Upper lobe of left lung (tissue), 6 donors: ENCODE measurements around the gene TRIM25. TPM values are rescaled to one million over a fixed set of nuclear protein-coding genes. Genes with fewer than 3 reads are reported as not detected.

Experiments
- ATAC-seq, 2 donors: fragments of 200-7000 bp; cut with Tn5 transposase; one replicate each; pipeline ENCODE4 v1.9.1; 2022; ENCODE audit warnings: mild to moderate bottlenecking in 2 of 2, moderate library complexity in 2 of 2; ENCODE audit not compliant: low FRiP score in 2 of 2
- DNase-seq, 2 donors: peaks; one replicate each; pipeline ENCODE4 v3.0.0-alpha.2; 2019 to 2020
- H3K27ac ChIP-seq, 4 donors: fragments of 200-600 bp; sonication (generic); one replicate each; pipeline ENCODE4 v1.5.1; 2016 to 2019
- H3K27me3 ChIP-seq, 4 donors: fragments of 200-600 bp; sonication (generic); one replicate each; pipeline ENCODE4 v1.5.1; 2017 to 2019
- H3K36me3 ChIP-seq, 4 donors: fragments of 200-600 bp; sonication (generic); one replicate each; pipeline ENCODE4 v1.5.1; 2016 to 2019
- H3K4me1 ChIP-seq, 4 donors: fragments of 200-600 bp; sonication (generic); one replicate each; pipeline ENCODE4 v1.5.1; 2018 to 2019
- H3K4me3 ChIP-seq, 4 donors: fragments of 200-600 bp; sonication (generic); one replicate each; pipeline ENCODE4 v1.5.1; 2017 to 2019; ENCODE audit warnings: mild to moderate bottlenecking in 2 of 4, moderate library complexity in 1 of 4
- H3K9me3 ChIP-seq, 4 donors: fragments of 200-600 bp; sonication (generic); one replicate each; pipeline ENCODE4 v1.5.1; 2018 to 2019
- EP300 ChIP-seq, 4 donors: sonication (generic); formaldehyde crosslinking; IDR thresholded peaks; one replicate each; pipeline ENCODE4 v1.5.1; 2017; ENCODE audit warnings: antibody characterized with exemption in 4 of 4, control low read depth in 2 of 4
- POLR2A ChIP-seq, 4 donors: fragments of 450-650 bp; IDR thresholded peaks; one replicate each; pipeline ENCODE4 v1.5.1; 2016 to 2017; ENCODE audit warnings: antibody characterized with exemption in 4 of 4, mild to moderate bottlenecking in 2 of 4
- POLR2AphosphoS5 ChIP-seq, 2 donors: sonication (generic); formaldehyde crosslinking; IDR thresholded peaks; one replicate each; pipeline ENCODE4 v1.5.1; 2017; ENCODE audit warnings: antibody characterized with exemption in 2 of 2
- WGBS, 2 donors: methylation state at CpG; one replicate each; pipeline ENCODE4 v1.1.5; 2017 to 2018; 5-methylcytosine and 5-hydroxymethylcytosine counted together
- total RNA-seq, 6 donors: library from RNA; depleted of rRNA in 4 of 6; stranded (reverse); fragments of >200 nt in 4 of 6; gene quantifications; one replicate each; pipeline versions ENCODE4 v1.1.0 to v1.2.1, GENCODE V29; 2016 to 2021
- TF ChIP-seq, protein P1 (sequence below), 6 experiments: fragments of 450-650 bp in 4 of 6; fragments of 200-600 bp in 2 of 6; sonication (generic) in 2 of 6; IDR thresholded peaks; one replicate each; pipeline ENCODE4 v1.5.1; 2016 to 2019; ENCODE audit warnings: antibody characterized with exemption in 6 of 6
- donor health status: DM: no; HTN: no; CAD: no; lungs with moderate emphysema.
- donor health status: DM: no; HTN: yes; CAD: no; lungs with severe emphysema.

The TRIM25 gene
- total RNA-seq, 6 donors from 2014 or later = 66.7 to 294 (median 83.0) TPM

- H3K4me1 ChIP-seq = no peaks in the 10 kb centered on the region
- H3K27me3 ChIP-seq = no peaks in the 10 kb centered on the region
- DNase-seq (no peak), ATAC-seq (no peak)
- H3K36me3 ChIP-seq = peaks cover 4 to 69% (median 19%) of the 10 kb centered on the region in 4 donors
- no peaks in the 10 kb centered on the region for H3K9me3 ChIP-seq
- TF ChIP-seq POLR2A (IDR thresholded peaks at IDR 0.05) (no peak), EP300 (IDR thresholded peaks at IDR 0.05) (no peak), POLR2AphosphoS5 (IDR thresholded peaks at IDR 0.05) (no peak)
- TF ChIP-seq, protein P1, sequence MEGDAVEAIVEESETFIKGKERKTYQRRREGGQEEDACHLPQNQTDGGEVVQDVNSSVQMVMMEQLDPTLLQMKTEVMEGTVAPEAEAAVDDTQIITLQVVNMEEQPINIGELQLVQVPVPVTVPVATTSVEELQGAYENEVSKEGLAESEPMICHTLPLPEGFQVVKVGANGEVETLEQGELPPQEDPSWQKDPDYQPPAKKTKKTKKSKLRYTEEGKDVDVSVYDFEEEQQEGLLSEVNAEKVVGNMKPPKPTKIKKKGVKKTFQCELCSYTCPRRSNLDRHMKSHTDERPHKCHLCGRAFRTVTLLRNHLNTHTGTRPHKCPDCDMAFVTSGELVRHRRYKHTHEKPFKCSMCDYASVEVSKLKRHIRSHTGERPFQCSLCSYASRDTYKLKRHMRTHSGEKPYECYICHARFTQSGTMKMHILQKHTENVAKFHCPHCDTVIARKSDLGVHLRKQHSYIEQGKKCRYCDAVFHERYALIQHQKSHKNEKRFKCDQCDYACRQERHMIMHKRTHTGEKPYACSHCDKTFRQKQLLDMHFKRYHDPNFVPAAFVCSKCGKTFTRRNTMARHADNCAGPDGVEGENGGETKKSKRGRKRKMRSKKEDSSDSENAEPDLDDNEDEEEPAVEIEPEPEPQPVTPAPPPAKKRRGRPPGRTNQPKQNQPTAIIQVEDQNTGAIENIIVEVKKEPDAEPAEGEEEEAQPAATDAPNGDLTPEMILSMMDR (IDR thresholded peaks at IDR 0.05) = no peak
- H3K27ac ChIP-seq = peak overlapping the region in 1 of 4 donors; percentile 2
- no peak overlapping the region for H3K4me3 ChIP-seq
- 67 to 79% methylated on average over 2 of the region's 2 CpGs for WGBS, 2 donors
These were observed 23.8 kb upstream of the TRIM25 start for GRCh38 chr17:56937687-56938086.

DNA sequence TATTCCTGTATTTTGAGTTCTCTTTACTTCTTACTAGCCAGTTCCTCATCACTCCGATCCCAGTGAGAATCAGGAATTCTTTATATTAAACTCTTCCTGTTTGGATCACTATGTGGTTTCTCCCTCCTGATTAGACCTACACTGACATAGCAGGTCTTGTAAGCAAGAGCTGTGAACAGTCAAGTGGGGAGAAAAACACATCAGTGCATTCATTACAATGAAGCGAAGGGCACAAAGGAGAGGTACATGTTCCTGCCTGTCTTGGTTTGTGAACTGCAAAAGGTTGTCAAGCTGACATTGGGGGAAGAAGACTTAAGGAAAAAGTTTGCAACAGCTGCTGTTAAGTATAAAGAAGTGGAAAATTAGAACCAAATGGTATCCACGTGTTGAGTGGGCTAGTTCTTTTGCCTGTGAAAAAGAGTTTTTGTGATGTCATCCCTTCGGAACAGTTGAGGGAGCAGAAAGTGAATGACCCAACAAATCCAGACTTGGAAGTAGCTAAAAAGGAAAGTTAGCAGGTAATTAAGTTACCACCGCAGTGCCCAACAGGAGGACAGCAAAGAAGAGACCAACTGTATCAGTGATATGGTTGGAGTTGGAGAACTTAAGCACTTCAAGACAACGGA, 23.0 kb upstream of the TRIM25 start:
- ATAC-seq (no peak), DNase-seq (no peak)
- H3K36me3 ChIP-seq = peaks cover 4 to 65% (median 14%) of the 10 kb centered on the region in 4 donors
- 69 to 77% methylated on average over 6 of the region's 6 CpGs for WGBS, 2 donors
- no peak for TF ChIP-seq POLR2AphosphoS5 (IDR thresholded peaks at IDR 0.05)
- TF ChIP-seq POLR2A (IDR thresholded peaks at IDR 0.05) = no peak
- TF ChIP-seq, protein P1 (IDR thresholded peaks at IDR 0.05) = no peak
- no peak for TF ChIP-seq EP300 (IDR thresholded peaks at IDR 0.05)
- H3K4me1 ChIP-seq = no peaks in the 10 kb centered on the region
- peak overlapping the region in 1 of 4 donors; percentile 2 for H3K27ac ChIP-seq
- no peaks in the 10 kb centered on the region for H3K27me3 ChIP-seq
- H3K9me3 ChIP-seq = no peaks in the 10 kb centered on the region
- H3K4me3 ChIP-seq = no peak overlapping the region

DNA sequence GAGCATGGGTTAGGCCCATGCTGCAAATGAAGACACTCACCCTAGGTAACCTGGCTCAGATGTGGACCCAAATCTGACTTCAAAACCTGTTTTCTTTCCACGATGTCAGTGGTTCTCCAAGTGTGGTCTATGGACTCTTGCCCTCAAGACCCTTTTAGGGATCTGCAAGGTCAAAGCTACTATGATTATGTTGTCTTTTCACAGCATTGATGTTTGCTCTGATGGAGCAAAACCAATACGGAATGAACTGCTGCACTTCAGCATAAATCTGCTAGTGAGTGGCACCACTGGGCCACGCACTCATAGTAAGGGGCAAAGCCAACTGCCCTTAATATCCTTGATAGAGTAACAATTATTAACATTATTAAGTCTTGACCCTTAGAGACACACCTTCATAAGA, 21.6 kb upstream of the TRIM25 start:
- no peak for TF ChIP-seq EP300 (IDR thresholded peaks at IDR 0.05)
- no peak for TF ChIP-seq POLR2A (IDR thresholded peaks at IDR 0.05)
- no peak for TF ChIP-seq POLR2AphosphoS5 (IDR thresholded peaks at IDR 0.05)
- TF ChIP-seq, protein P1 (IDR thresholded peaks at IDR 0.05) = no peak
- Histone ChIP-seq H3K9me3 (no peaks in the 10 kb centered on the region), H3K4me1 (no peaks in the 10 kb centered on the region), H3K27ac (no peak overlapping the region), H3K36me3 (peaks cover 0 to 52% (median 6%) of the 10 kb centered on the region in 4 donors), H3K27me3 (no peaks in the 10 kb centered on the region), H3K4me3 (no peak overlapping the region)
- no peak for DNase-seq
- 74 to 90% methylated on average over 3 of the region's 3 CpGs for WGBS, 2 donors
- peak in 1 of 2 donors; percentile 46 for ATAC-seq

- no peak for ATAC-seq
- 93 to 94% methylated on average over 4 of the region's 4 CpGs for WGBS, 2 donors
- Histone ChIP-seq H3K4me3 (no peak overlapping the region), H3K27ac (no peak overlapping the region), H3K4me1 (no peaks in the 10 kb centered on the region), H3K9me3 (no peaks in the 10 kb centered on the region), H3K27me3 (no peaks in the 10 kb centered on the region), H3K36me3 (peaks cover 0 to 45% (median 5%) of the 10 kb centered on the region in 4 donors)
- TF ChIP-seq POLR2AphosphoS5 (IDR thresholded peaks at IDR 0.05) (no peak), POLR2A (IDR thresholded peaks at IDR 0.05) (no peak), EP300 (IDR thresholded peaks at IDR 0.05) (no peak)
- TF ChIP-seq, protein P1 (IDR thresholded peaks at IDR 0.05) = no peak
- no peak for DNase-seq
These were observed 20.4 kb upstream of the TRIM25 start for GRCh38 chr17:56934280-56934679.

GRCh38 chr17:56933868-56934267, 20.0 kb upstream of the TRIM25 start:
- DNase-seq (no peak), ATAC-seq (no peak)
- no peak for TF ChIP-seq EP300 (IDR thresholded peaks at IDR 0.05)
- TF ChIP-seq, protein P1 (IDR thresholded peaks at IDR 0.05) = no peak
- TF ChIP-seq POLR2AphosphoS5 (IDR thresholded peaks at IDR 0.05) = no peak
- TF ChIP-seq POLR2A (IDR thresholded peaks at IDR 0.05) = no peak
- no peaks in the 10 kb centered on the region for H3K4me1 ChIP-seq
- H3K4me3 ChIP-seq = no peak overlapping the region
- no peaks in the 10 kb centered on the region for H3K9me3 ChIP-seq
- no peak overlapping the region for H3K27ac ChIP-seq
- 100% methylated on average over 1 of the region's 1 CpG for WGBS, 2 donors
- peaks cover 0 to 41% (median 5%) of the 10 kb centered on the region in 4 donors for H3K36me3 ChIP-seq
- no peaks in the 10 kb centered on the region for H3K27me3 ChIP-seq
